Measurements from ENCODE around the gene TTC23L. TPM values are rescaled to one million over a fixed set of nuclear protein-coding genes. Genes with fewer than 3 reads are reported as not detected.

The TTC23L gene
- total RNA-seq, 2 experiments from 2014 or later, result not detected

- Mint-ChIP-seq H3K27ac (no peak overlapping the region), H3K4me1 (ENCODE audit: low read depth) (peaks cover 41% of the 10 kb centered on the region), H3K4me3 (no peak overlapping the region), H3K36me3 (ENCODE audit: low read depth) (peaks cover 41% of the 10 kb centered on the region), H3K9me3 (ENCODE audit: insufficient read depth) (no peaks in the 10 kb centered on the region), H3K27me3 (ENCODE audit: low read depth) (no peaks in the 10 kb centered on the region)
- ChIA-PET POLR2A (interaction anchor here (3.4 kb wide), 1 partner anchor 12 kb away, joined by 72 read pairs; the partner anchor contains the start of genes BRIX1 and RAD1), CTCF (no interaction called here)
- no peak for ATAC-seq
- DNase-seq, result no peak
Observed at GRCh38 chr5:34927785-34928184, 88.8 kb downstream of the TTC23L start.

GRCh38 chr5:34928267-34928666, 89.3 kb downstream of the TTC23L start:
- H3K4me3 Mint-ChIP-seq, result no peak overlapping the region
- H3K27ac Mint-ChIP-seq, result no peak overlapping the region
- no peaks in the 10 kb centered on the region for H3K9me3 Mint-ChIP-seq (ENCODE audit: insufficient read depth)
- CTCF ChIA-PET, result interaction anchor here (1.8 to 2.4 kb wide), 2 partner anchors 9 to 12 kb away, joined by 6 to 29 read pairs; partner anchors contain the start of genes BRIX1 and RAD1
- no peak for DNase-seq
- H3K4me1 Mint-ChIP-seq (ENCODE audit: low read depth), result peaks cover 39% of the 10 kb centered on the region
- no peak for ATAC-seq
- H3K27me3 Mint-ChIP-seq (ENCODE audit: low read depth), result no peaks in the 10 kb centered on the region
- POLR2A ChIA-PET, result interaction anchor here (2.3 to 3.4 kb wide), 2 partner anchors 12 to 17 kb away, joined by 7 to 72 read pairs; partner anchors contain the start of genes BRIX1 and RAD1
- H3K36me3 Mint-ChIP-seq (ENCODE audit: low read depth), result peaks cover 39% of the 10 kb centered on the region

- Mint-ChIP-seq H3K36me3 (ENCODE audit: low read depth) (peaks cover 37% of the 10 kb centered on the region), H3K9me3 (ENCODE audit: insufficient read depth) (no peaks in the 10 kb centered on the region), H3K4me3 (peak within 1 kb of the TSS; percentile 96), H3K4me1 (ENCODE audit: low read depth) (peaks cover 35% of the 10 kb centered on the region), H3K27me3 (ENCODE audit: low read depth) (no peaks in the 10 kb centered on the region), H3K27ac (peak within 1 kb of the TSS; percentile 97)
- ChIA-PET POLR2A (interaction anchor here (0.5 to 3.4 kb wide), 13 partner anchors 9 to 1223 kb away, joined by 3 to 72 read pairs (median 4); partner anchors contain the start of genes BRIX1, LMBRD2, RAD1 and SKP2), CTCF (interaction anchor here (1.0 to 2.4 kb wide), 5 partner anchors 10 to 933 kb away, joined by 3 to 29 read pairs (median 4); partner anchors contain the start of genes BRIX1 and RAD1)
- DNase-seq (peak; percentile 97), ATAC-seq (peak; percentile 91)
Observed at GRCh38 chr5:34929134-34929719, 90.3 kb downstream of the TTC23L start, which contains the start of gene DNAJC21. DNAJC21 (plus strand) TSS chr5:34929559; CDS start chr5:34929820, 261 bp downstream.

- H3K9me3 Mint-ChIP-seq (ENCODE audit: insufficient read depth), result no peaks in the 10 kb centered on the region
- POLR2A ChIA-PET, result interaction anchor here (0.6 to 3.4 kb wide), 11 partner anchors 9 to 1221 kb away, joined by 3 to 72 read pairs (median 4); partner anchors contain the start of genes BRIX1, LMBRD2, RAD1 and TTC23L
- peak overlapping the region; percentile 96 for H3K4me3 Mint-ChIP-seq
- ATAC-seq (peak; percentile 73), DNase-seq (peak; percentile 83)
- no peaks in the 10 kb centered on the region for H3K27me3 Mint-ChIP-seq (ENCODE audit: low read depth)
- CTCF ChIA-PET, result interaction anchor here (0.8 to 2.4 kb wide), 7 partner anchors 10 to 933 kb away, joined by 3 to 29 read pairs (median 4); partner anchors contain the start of genes BRIX1 and RAD1
- peaks cover 32% of the 10 kb centered on the region for H3K4me1 Mint-ChIP-seq (ENCODE audit: low read depth)
- peaks cover 35% of the 10 kb centered on the region for H3K36me3 Mint-ChIP-seq (ENCODE audit: low read depth)
- peak overlapping the region; percentile 97 for H3K27ac Mint-ChIP-seq
Observed at GRCh38 chr5:34929720-34930461, 90.9 kb downstream of the TTC23L start.

GRCh38 chr5:34930462-34930844, 91.5 kb downstream of the TTC23L start:
- ChIA-PET POLR2A (interaction anchor here (1.4 to 3.4 kb wide), 5 partner anchors 9 to 91 kb away, joined by 3 to 72 read pairs (median 8); partner anchors contain the start of genes BRIX1, RAD1 and TTC23L), CTCF (interaction anchor here (0.8 to 2.4 kb wide), 5 partner anchors 11 to 407 kb away, joined by 3 to 29 read pairs (median 4); partner anchors contain the start of genes BRIX1 and RAD1)
- Mint-ChIP-seq H3K4me3 (peak overlapping the region; percentile 96), H3K27me3 (ENCODE audit: low read depth) (no peaks in the 10 kb centered on the region), H3K9me3 (ENCODE audit: insufficient read depth) (no peaks in the 10 kb centered on the region), H3K36me3 (ENCODE audit: low read depth) (peaks cover 35% of the 10 kb centered on the region), H3K4me1 (ENCODE audit: low read depth) (peaks cover 32% of the 10 kb centered on the region), H3K27ac (peak overlapping the region; percentile 97)
- DNase-seq (no peak), ATAC-seq (no peak)

- Mint-ChIP-seq H3K9me3 (ENCODE audit: insufficient read depth) (no peaks in the 10 kb centered on the region), H3K4me1 (ENCODE audit: low read depth) (peaks cover 32% of the 10 kb centered on the region), H3K27me3 (ENCODE audit: low read depth) (no peaks in the 10 kb centered on the region), H3K27ac (peak overlapping the region; percentile 97), H3K36me3 (ENCODE audit: low read depth) (peaks cover 32% of the 10 kb centered on the region), H3K4me3 (peak overlapping the region; percentile 96)
- ATAC-seq (no peak), DNase-seq (no peak)
- ChIA-PET POLR2A (interaction anchor here (1.4 to 2.3 kb wide), 3 partner anchors 10 to 92 kb away, joined by 3 to 8 read pairs (median 7); partner anchors contain the start of gene TTC23L), CTCF (interaction anchor here (1.6 to 2.4 kb wide), 2 partner anchors 15 to 407 kb away, joined by 4 to 29 read pairs; partner anchors contain the start of genes BRIX1 and RAD1)
Observed at GRCh38 chr5:34930870-34931269, 91.9 kb downstream of the TTC23L start.

GRCh38 chr5:34932947-34933346, 94.0 kb downstream of the TTC23L start:
- H3K27ac Mint-ChIP-seq, result no peak overlapping the region
- H3K9me3 Mint-ChIP-seq (ENCODE audit: insufficient read depth), result no peaks in the 10 kb centered on the region
- H3K4me3 Mint-ChIP-seq, result no peak overlapping the region
- ATAC-seq (no peak), DNase-seq (no peak)
- H3K36me3 Mint-ChIP-seq (ENCODE audit: low read depth), result peaks cover 32% of the 10 kb centered on the region
- CTCF ChIA-PET, result no interaction called here
- POLR2A ChIA-PET, result no interaction called here
- H3K27me3 Mint-ChIP-seq (ENCODE audit: low read depth), result no peaks in the 10 kb centered on the region
- peaks cover 30% of the 10 kb centered on the region for H3K4me1 Mint-ChIP-seq (ENCODE audit: low read depth)

GRCh38 chr5:34941936-34942335, 103.0 kb downstream of the TTC23L start:
- POLR2A ChIA-PET, result no interaction called here
- peaks cover 50% of the 10 kb centered on the region for H3K36me3 Mint-ChIP-seq (ENCODE audit: low read depth)

GRCh38 chr5:34944044-34944443, 105.1 kb downstream of the TTC23L start:
- ChIA-PET CTCF (interaction anchor here (2.3 kb wide), 1 partner anchor 10 kb away, joined by 8 read pairs; no protein-coding TSS in a partner anchor), POLR2A (interaction anchor here (1.2 to 1.8 kb wide), 2 partner anchors 14 to 15 kb away, joined by 4 to 7 read pairs; partner anchors contain the start of gene DNAJC21)
- H3K27ac Mint-ChIP-seq, result no peak overlapping the region

More at GRCh38 chr5:34941936-34942335, 103.0 kb downstream of the TTC23L start:
- Mint-ChIP-seq H3K9me3 (ENCODE audit: insufficient read depth) (no peaks in the 10 kb centered on the region), H3K4me1 (ENCODE audit: low read depth) (no peaks in the 10 kb centered on the region), H3K27ac (no peak overlapping the region), H3K27me3 (ENCODE audit: low read depth) (no peaks in the 10 kb centered on the region), H3K4me3 (no peak overlapping the region)
- ATAC-seq (no peak), DNase-seq (no peak)
- CTCF ChIA-PET, result no interaction called here

GRCh38 chr5:34944460-34945047, 105.6 kb downstream of the TTC23L start:
- ChIA-PET POLR2A (interaction anchor here (0.6 to 1.8 kb wide), 2 partner anchors 15 to 507 kb away, joined by 5 to 7 read pairs; partner anchors contain the start of gene DNAJC21), CTCF (interaction anchor here (1.2 to 2.3 kb wide), 2 partner anchors 10 to 30 kb away, joined by 3 to 8 read pairs; partner anchors contain the start of gene RAD1)
- DNase-seq (no peak), ATAC-seq (no peak)
- Mint-ChIP-seq H3K36me3 (ENCODE audit: low read depth) (peaks cover 46% of the 10 kb centered on the region), H3K27ac (no peak overlapping the region), H3K9me3 (ENCODE audit: insufficient read depth) (no peaks in the 10 kb centered on the region), H3K27me3 (ENCODE audit: low read depth) (no peaks in the 10 kb centered on the region), H3K4me1 (ENCODE audit: low read depth) (no peaks in the 10 kb centered on the region), H3K4me3 (no peak overlapping the region)

More at GRCh38 chr5:34944044-34944443, 105.1 kb downstream of the TTC23L start:
- no peaks in the 10 kb centered on the region for H3K4me1 Mint-ChIP-seq (ENCODE audit: low read depth)
- H3K4me3 Mint-ChIP-seq, result no peak overlapping the region
- no peaks in the 10 kb centered on the region for H3K9me3 Mint-ChIP-seq (ENCODE audit: insufficient read depth)
- ATAC-seq (no peak), DNase-seq (no peak)
- peaks cover 42% of the 10 kb centered on the region for H3K36me3 Mint-ChIP-seq (ENCODE audit: low read depth)
- no peaks in the 10 kb centered on the region for H3K27me3 Mint-ChIP-seq (ENCODE audit: low read depth)
